ENCODE measurements around the gene PARN. TPM values are rescaled to one million over a fixed set of nuclear protein-coding genes. Genes with fewer than 3 reads are reported as not detected.

PARN gene
- total and polyA plus RNA-seq, 2 of the 4 experiments (the other 2 are of a cell fraction): 24.6 to 25.1 TPM

- WGBS, 2 experiments (ENCODE audit: extremely low coverage in 2 of 2, insufficient read length in 1 of 2): 100% methylated on average over 1 of the region's 2 CpGs; no CpG with 5 or more reads in 1 of the 2 experiments
- Histone ChIP-seq H3K4ac (ENCODE audit: low read depth, low read length) (no peak overlapping the region), H3K9me1 (ENCODE audit: insufficient read depth, low read length) (no peaks in the 10 kb centered on the region), H4K8ac (ENCODE audit: low read depth in 2 of 2, low read length in 2 of 2) (no peak overlapping the region), H3K18ac (ENCODE audit: low read depth, low read length) (no peak overlapping the region), H2BK5ac (ENCODE audit: low read depth, low read length, poor library complexity, severe bottlenecking) (no peak overlapping the region), H3K4me3 (ENCODE audit: insufficient read depth, low read depth, low read length) (no peak overlapping the region), H4K5ac (ENCODE audit: low read depth, low read length) (no peak overlapping the region), H3K27ac (ENCODE audit: insufficient read depth, low read length) (no peak overlapping the region), H3K9me3 (ENCODE audit: control insufficient read depth, insufficient read depth, low read length) (peaks cover 3% of the 10 kb centered on the region; the same call in 1 of the 2 replicates), H4K20me1 (ENCODE audit: insufficient read depth, low read length) (no peaks in the 10 kb centered on the region; the same call in 1 of the 2 replicates), H3K56ac (ENCODE audit: extremely low read depth, insufficient read depth, low read length) (no peak overlapping the region), H3K14ac (replicated peaks; ENCODE audit: low read depth, low read length) (no peak overlapping the region), H3K36me3 (ENCODE audit: control insufficient read depth, insufficient read depth, low read length) (peaks cover 1% of the 10 kb centered on the region; the same call in 1 of the 2 replicates), H2BK20ac (ENCODE audit: low read depth, low read length) (no peak overlapping the region), H2BK15ac (ENCODE audit: low read depth, low read length) (no peak overlapping the region), H3K79me1 (ENCODE audit: low read depth in 1 of 2, low read length in 2 of 2) (peaks cover 0 to 6% of the 10 kb centered on the region in 2 experiments; a peak in 1 of 4 replicates), H2AFZ (replicated peaks; ENCODE audit: low read length, poor library complexity) (no peak overlapping the region), H3K23ac (ENCODE audit: low read depth, low read length) (no peak overlapping the region), H3K4me1 (ENCODE audit: control insufficient read depth, insufficient read depth, low read length) (peaks cover 5% of the 10 kb centered on the region; the same call in 1 of the 2 replicates), H2BK120ac (ENCODE audit: low read depth, low read length) (no peak overlapping the region), H2AK9ac (replicated peaks; ENCODE audit: low read depth, low read length, poor library complexity) (no peak overlapping the region), H3K9ac (ENCODE audit: low read depth, low read length) (no peak overlapping the region), H2AK5ac (ENCODE audit: low read depth, low read length) (no peak overlapping the region), H4K91ac (ENCODE audit: insufficient read depth, low read depth, low read length) (no peak overlapping the region), H3K27me3 (ENCODE audit: control insufficient read depth, insufficient read depth, low read length) (no peaks in the 10 kb centered on the region), H3K4me2 (ENCODE audit: low read depth, low read length) (no peak overlapping the region)
- no peak for TF ChIP-seq CEBPB (IDR thresholded peaks at IDR 0.05; ENCODE audit: low read depth, low read length)
- no peak for TF ChIP-seq FOS (IDR thresholded peaks at IDR 0.05; ENCODE audit: low read depth, low read length)
- TF ChIP-seq RAD21 (IDR thresholded peaks at IDR 0.05; ENCODE audit: low read length): no peak
- no peak for TF ChIP-seq RFX5 (IDR thresholded peaks at IDR 0.05; ENCODE audit: low read depth, low read length)
- TF ChIP-seq BHLHE40 (IDR thresholded peaks at IDR 0.05; ENCODE audit: low read depth, low read length): no peak
- no peak for TF ChIP-seq MXI1 (IDR thresholded peaks at IDR 0.05; ENCODE audit: borderline replicate concordance, low read depth, low read length)
- no peak for TF ChIP-seq USF2 (IDR thresholded peaks at IDR 0.05; ENCODE audit: low read depth, low read length)
- TF ChIP-seq NFE2L2 (IDR thresholded peaks at IDR 0.05; ENCODE audit: low read depth, low read length): no peak
- no peak for TF ChIP-seq POLR2A (IDR thresholded peaks at IDR 0.05; ENCODE audit: low read depth, low read length)
- no peak for TF ChIP-seq RCOR1 (IDR thresholded peaks at IDR 0.05; ENCODE audit: insufficient replicate concordance, low read length)
- TF ChIP-seq CHD1 (IDR thresholded peaks at IDR 0.05; ENCODE audit: low read depth, low read length): no peak
- no peak for TF ChIP-seq MAZ (IDR thresholded peaks at IDR 0.05; ENCODE audit: borderline replicate concordance, low read depth, low read length)
- intact Hi-C loops (cut with micrococcal nuclease) (no loop called here), dilution Hi-C loops (cut with HindIII; ENCODE audit: low sequenced_read_pairs, unreplicated experiment) (no loop called here), in situ Hi-C loops (cut with MboI; ENCODE audit: low sequenced_read_pairs) (no loop called here)
- ChIA-PET CTCF (no interaction called here), POLR2A (ENCODE audit: unreplicated experiment) (no interaction called here)
- no TSS peak for BruUV-seq (replicated peaks)
- DNase-seq (no peak), ATAC-seq (ENCODE audit: low read depth) (no peak)
Measured at GRCh38 chr16:14464796-14465195, 165.3 kb downstream of the PARN start.
